K562 (cell line): Measurements from ENCODE around the gene EYA2. TPM values are rescaled to one million over a fixed set of nuclear protein-coding genes. Genes with fewer than 3 reads are reported as not detected.

Experiments
- BRCA1 ChIP-seq, 2 experiments: fragments of 450-650 bp in 1 of 2; sonication (generic) in 1 of 2; formaldehyde crosslinking in 1 of 2; IDR thresholded peaks; 2 replicates each; pipeline versions ENCODE4 v1.5.0 to v1.6.1; 2017 to 2020; ENCODE audit warnings: mild to moderate bottlenecking in 1 of 2, missing genetic modification reagents in 1 of 2
- CREB3 ChIP-seq: fragments of 450-650 bp; conservative IDR thresholded peaks from 2 replicates; pipeline ENCODE4 v1.6.1; 2016; ENCODE audit warnings: missing genetic modification characterization, low read depth, mild to moderate bottlenecking, missing compliant biosample characterization, moderate library complexity
- EZH2 ChIP-seq: IDR thresholded peaks from 2 replicates; pipeline ENCODE4 v1.6.1; 2012; ENCODE audit warnings: low read depth, mild to moderate bottlenecking, inconsistent platforms, low read length, borderline replicate concordance
- HMG20A ChIP-seq: fragments of 450-650 bp; formaldehyde crosslinking; conservative IDR thresholded peaks from 2 replicates; pipeline ENCODE4 v1.4.0; 2020; ENCODE audit warnings: mild to moderate bottlenecking, mixed read lengths
- RBM22 ChIP-seq: fragments of 200-400 bp; formaldehyde crosslinking; IDR thresholded peaks from 2 replicates; pipeline ENCODE4 v1.6.1; 2018; ENCODE audit warnings: low read length, low read depth; ENCODE audit not compliant: poor library complexity, severe bottlenecking
- SP1 ChIP-seq: sonication (generic); formaldehyde crosslinking; IDR thresholded peaks from 2 replicates; pipeline ENCODE4 v1.8.1; 2022; ENCODE audit warnings: mild to moderate bottlenecking, missing genetic modification reagents
- TOE1 ChIP-seq, 2 experiments: fragments of 450-650 bp in 1 of 2; sonication (generic) in 1 of 2; formaldehyde crosslinking in 1 of 2; IDR thresholded peaks; 2 replicates each; pipeline versions ENCODE4 v1.7.1 to v1.8.0; 2016 to 2022; ENCODE audit warnings: borderline replicate concordance in 2 of 2, mild to moderate bottlenecking in 2 of 2, antibody characterized with exemption in 1 of 2, inconsistent platforms in 1 of 2, low read depth in 1 of 2, missing genetic modification reagents in 1 of 2, moderate library complexity in 1 of 2
- ZNF77 ChIP-seq: fragments of 250-450 bp; sonication (Bioruptor Pico); IDR thresholded peaks from 2 replicates; pipeline ENCODE4 v1.5.0; 2020
- polyA plus RNA-seq, 8 experiments: library from polyadenylated mRNA; depleted of rRNA in 4 of 8; stranded (reverse) in 5 of 8; unstranded in 3 of 8; fragments of >200 nt; fragmentation: Nextera tagmentation in 2 of 8; fragmentation: Illumina TruSeq in 1 of 8; extraction: Ambion mirVana in 2 of 8; extraction: Trizol in 1 of 8; gene quantifications; 2 replicates each; pipeline versions ENCODE4 v1.2.1 to v1.2.3, GENCODE V29; 2011 to 2014; ENCODE audit warnings: inconsistent platforms in 1 of 8, missing spikeins in 1 of 8
- total RNA-seq, 7 experiments: library from RNA; depleted of rRNA in 6 of 7; stranded (reverse); fragments of >200 nt in 6 of 7; fragmentation: Illumina TruSeq in 2 of 7; extraction: Trizol in 2 of 7; gene quantifications; 2 replicates each; pipeline versions ENCODE4 v1.2.1 to v1.2.3, GENCODE V29; 2011 to 2021; ENCODE audit warnings: low replicate concordance in 1 of 7
- TF ChIP-seq, protein P1 (sequence below): fragments of 250-450 bp; sonication (Bioruptor Pico); IDR thresholded peaks from 2 replicates; pipeline ENCODE4 v1.5.0; 2021; ENCODE audit warnings: mild to moderate bottlenecking, borderline replicate concordance

EYA2 gene
- total and polyA plus RNA-seq, 9 of the 15 experiments (the other 6 are each of a cell fraction or from before 2014, with no cell fraction given): 0.03 TPM; not detected in 8

GRCh38 chr20:46894579-46894958, at the start of gene EYA2 (continued):
- TF ChIP-seq CREB3: no peak
- TF ChIP-seq HMG20A: no peak
- no peak for TF ChIP-seq EZH2
- no peak for TF ChIP-seq RBM22
- no peak for TF ChIP-seq SP1 (CRISPR knock-in tag)
- TF ChIP-seq, protein P1, sequence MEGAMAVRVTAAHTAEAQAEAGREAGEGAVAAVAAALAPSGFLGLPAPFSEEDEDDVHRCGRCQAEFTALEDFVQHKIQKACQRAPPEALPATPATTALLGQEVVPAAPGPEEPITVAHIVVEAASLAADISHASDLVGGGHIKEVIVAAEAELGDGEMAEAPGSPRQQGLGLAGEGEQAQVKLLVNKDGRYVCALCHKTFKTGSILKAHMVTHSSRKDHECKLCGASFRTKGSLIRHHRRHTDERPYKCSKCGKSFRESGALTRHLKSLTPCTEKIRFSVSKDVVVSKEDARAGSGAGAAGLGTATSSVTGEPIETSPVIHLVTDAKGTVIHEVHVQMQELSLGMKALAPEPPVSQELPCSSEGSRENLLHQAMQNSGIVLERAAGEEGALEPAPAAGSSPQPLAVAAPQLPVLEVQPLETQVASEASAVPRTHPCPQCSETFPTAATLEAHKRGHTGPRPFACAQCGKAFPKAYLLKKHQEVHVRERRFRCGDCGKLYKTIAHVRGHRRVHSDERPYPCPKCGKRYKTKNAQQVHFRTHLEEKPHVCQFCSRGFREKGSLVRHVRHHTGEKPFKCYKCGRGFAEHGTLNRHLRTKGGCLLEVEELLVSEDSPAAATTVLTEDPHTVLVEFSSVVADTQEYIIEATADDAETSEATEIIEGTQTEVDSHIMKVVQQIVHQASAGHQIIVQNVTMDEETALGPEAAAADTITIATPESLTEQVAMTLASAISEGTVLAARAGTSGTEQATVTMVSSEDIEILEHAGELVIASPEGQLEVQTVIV (CRISPR knock-in tag): no peak
- TF ChIP-seq ZNF77: no peak
- TF ChIP-seq BRCA1 (IDR thresholded peaks at IDR 0.05): no peak
- no peak for TF ChIP-seq BRCA1 (CRISPR knock-in tag; IDR thresholded peaks at IDR 0.05)
- TF ChIP-seq TOE1 (IDR thresholded peaks at IDR 0.05; ENCODE audit: borderline replicate concordance): no peak
- no peak for TF ChIP-seq TOE1 (CRISPR knock-in tag; IDR thresholded peaks at IDR 0.05; ENCODE audit: borderline replicate concordance, low read depth)
- TF ChIP-seq, all 486 proteins: peak for 0
